ENCODE measurements around the gene PHF21B. TPM values are rescaled to one million over a fixed set of nuclear protein-coding genes. Genes with fewer than 3 reads are reported as not detected.

The PHF21B gene
- polyA plus RNA-seq, 1 donor (not counting 4 experiments of a cell fraction or from before 2014, with no cell fraction given), result not detected

GRCh38 chr22:44882226-44882905 is 127.4 kb downstream of the PHF21B start:
- Histone ChIP-seq H3K9ac (ENCODE audit: control insufficient read depth, extremely low read depth, insufficient read depth, low read length) (no peak overlapping the region), H3K9me3 (ENCODE audit: control insufficient read depth, low read depth, low read length) (peaks cover 3% of the 10 kb centered on the region), H2AFZ (ENCODE audit: control insufficient read depth, low read length) (no peak overlapping the region), H3K4me2 (ENCODE audit: control insufficient read depth, extremely low read depth, insufficient read depth, low read depth, low read length) (no peak overlapping the region), H4K20me1 (ENCODE audit: control insufficient read depth, extremely low read depth, insufficient read depth, low read length) (no peaks in the 10 kb centered on the region), H3K36me3 (ENCODE audit: control insufficient read depth in 2 of 2, extremely low read depth in 1 of 2, insufficient read depth in 2 of 2, low read length in 2 of 2) (no peaks in the 10 kb centered on the region), H3K9me1 (ENCODE audit: control insufficient read depth, extremely low read depth, insufficient read depth, low read length) (no peaks in the 10 kb centered on the region), H3K27me3 (ENCODE audit: control insufficient read depth, extremely low read depth, insufficient read depth, low read length) (no peaks in the 10 kb centered on the region), H3K79me2 (ENCODE audit: control insufficient read depth, insufficient read depth, low read length) (no peaks in the 10 kb centered on the region), H3K27ac (ENCODE audit: control insufficient read depth, insufficient read depth, low read length) (no peak overlapping the region), H3K4me3 (ENCODE audit: control insufficient read depth in 2 of 3, extremely low read depth in 1 of 3, insufficient read depth in 2 of 3, low read depth in 1 of 3, low read length in 3 of 3) (no peak overlapping the region), H3K4me1 (ENCODE audit: control insufficient read depth, extremely low read depth, insufficient read depth, low read length) (no peaks in the 10 kb centered on the region)
- dilution Hi-C loops (cut with MboI; ENCODE audit: extremely low pct_ligation_motif_present, low sequenced_read_pairs), result no loop called here
- TF ChIP-seq EZH2 (IDR thresholded peaks at IDR 0.05; ENCODE audit: low read length), result no peak
- TF ChIP-seq, protein P1, sequence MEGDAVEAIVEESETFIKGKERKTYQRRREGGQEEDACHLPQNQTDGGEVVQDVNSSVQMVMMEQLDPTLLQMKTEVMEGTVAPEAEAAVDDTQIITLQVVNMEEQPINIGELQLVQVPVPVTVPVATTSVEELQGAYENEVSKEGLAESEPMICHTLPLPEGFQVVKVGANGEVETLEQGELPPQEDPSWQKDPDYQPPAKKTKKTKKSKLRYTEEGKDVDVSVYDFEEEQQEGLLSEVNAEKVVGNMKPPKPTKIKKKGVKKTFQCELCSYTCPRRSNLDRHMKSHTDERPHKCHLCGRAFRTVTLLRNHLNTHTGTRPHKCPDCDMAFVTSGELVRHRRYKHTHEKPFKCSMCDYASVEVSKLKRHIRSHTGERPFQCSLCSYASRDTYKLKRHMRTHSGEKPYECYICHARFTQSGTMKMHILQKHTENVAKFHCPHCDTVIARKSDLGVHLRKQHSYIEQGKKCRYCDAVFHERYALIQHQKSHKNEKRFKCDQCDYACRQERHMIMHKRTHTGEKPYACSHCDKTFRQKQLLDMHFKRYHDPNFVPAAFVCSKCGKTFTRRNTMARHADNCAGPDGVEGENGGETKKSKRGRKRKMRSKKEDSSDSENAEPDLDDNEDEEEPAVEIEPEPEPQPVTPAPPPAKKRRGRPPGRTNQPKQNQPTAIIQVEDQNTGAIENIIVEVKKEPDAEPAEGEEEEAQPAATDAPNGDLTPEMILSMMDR (optimal IDR thresholded peaks at IDR 0.05 in 1 of 3, IDR thresholded peaks at IDR 0.05 in 1 of 3, conservative IDR thresholded peaks at IDR 0.05 in 1 of 3; ENCODE audit: extremely low read depth in 1 of 3, insufficient read depth in 2 of 3, low read length in 3 of 3), result no peak
- FAIRE-seq (no peak), DNase-seq (ENCODE audit: low read depth, low spot score) (no peak)

DNA sequence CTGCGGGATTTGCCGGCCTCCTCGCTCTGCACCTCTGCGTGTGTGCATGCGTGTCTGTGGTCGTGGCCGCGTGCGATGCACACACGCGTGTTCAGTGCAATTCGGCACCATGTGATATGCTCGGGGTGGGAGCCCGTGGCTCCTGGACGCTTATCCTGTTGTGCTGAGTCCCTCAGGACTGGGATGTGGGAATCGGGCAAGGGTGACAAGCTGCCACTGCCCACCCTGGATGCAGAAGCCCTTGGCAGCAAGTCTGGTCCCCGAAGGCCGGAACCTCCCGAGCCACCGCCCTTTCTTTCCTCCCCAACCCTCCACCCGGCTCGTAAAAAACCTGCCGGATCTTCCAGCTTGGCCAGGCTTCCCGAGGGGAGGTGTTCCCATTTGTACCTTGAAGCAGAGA is 128.2 kb downstream of the PHF21B start:
- no peak overlapping the region for H3K9ac ChIP-seq (ENCODE audit: control insufficient read depth, extremely low read depth, insufficient read depth, low read length)
- H2AFZ ChIP-seq (ENCODE audit: control insufficient read depth, low read length), result no peak overlapping the region
- DNase-seq (ENCODE audit: low read depth, low spot score), result no peak
- dilution Hi-C loops (cut with MboI; ENCODE audit: extremely low pct_ligation_motif_present, low sequenced_read_pairs), result no loop called here
- no peaks in the 10 kb centered on the region for H4K20me1 ChIP-seq (ENCODE audit: control insufficient read depth, extremely low read depth, insufficient read depth, low read length)
- no peak overlapping the region for H3K27ac ChIP-seq (ENCODE audit: control insufficient read depth, insufficient read depth, low read length)
- TF ChIP-seq EZH2 (IDR thresholded peaks at IDR 0.05; ENCODE audit: low read length), result no peak
- TF ChIP-seq, protein P1 (optimal IDR thresholded peaks at IDR 0.05 in 1 of 3, IDR thresholded peaks at IDR 0.05 in 1 of 3, conservative IDR thresholded peaks at IDR 0.05 in 1 of 3; ENCODE audit: extremely low read depth in 1 of 3, insufficient read depth in 2 of 3, low read length in 3 of 3), result no peak
- H3K4me2 ChIP-seq (ENCODE audit: control insufficient read depth, extremely low read depth, insufficient read depth, low read depth, low read length), result no peak overlapping the region
- H3K79me2 ChIP-seq (ENCODE audit: control insufficient read depth, insufficient read depth, low read length), result no peaks in the 10 kb centered on the region
- FAIRE-seq, result no peak
- no peaks in the 10 kb centered on the region for H3K9me1 ChIP-seq (ENCODE audit: control insufficient read depth, extremely low read depth, insufficient read depth, low read length)
- H3K27me3 ChIP-seq (ENCODE audit: control insufficient read depth, extremely low read depth, insufficient read depth, low read length), result no peaks in the 10 kb centered on the region
- H3K9me3 ChIP-seq (ENCODE audit: control insufficient read depth, low read depth, low read length), result peaks cover 3% of the 10 kb centered on the region
- no peaks in the 10 kb centered on the region for H3K4me1 ChIP-seq (ENCODE audit: control insufficient read depth, extremely low read depth, insufficient read depth, low read length)
- H3K36me3 ChIP-seq (ENCODE audit: control insufficient read depth in 2 of 2, extremely low read depth in 1 of 2, insufficient read depth in 2 of 2, low read length in 2 of 2), result no peaks in the 10 kb centered on the region
- H3K4me3 ChIP-seq (ENCODE audit: control insufficient read depth in 2 of 3, extremely low read depth in 1 of 3, insufficient read depth in 2 of 3, low read depth in 1 of 3, low read length in 3 of 3), result no peak overlapping the region

All from keratinocyte (primary cell).